Keratinocyte (primary cell): ENCODE measurements around the gene TRAP1. TPM values are rescaled to one million over a fixed set of nuclear protein-coding genes. Genes with fewer than 3 reads are reported as not detected.

Experiments used
- DNase-seq: peaks from one replicate; pipeline ENCODE4 v3.0.0-alpha.2; 2011; ENCODE audit warnings: low read depth, missing footprints, low spot score
- FAIRE-seq: peaks from 2 replicates; lab custom pipeline; 2011; peaks lifted over from hg19 to GRCh38; lab: Jason Lieb, UNC
- H2AFZ ChIP-seq: 2 replicates; pipeline ENCODE4 v1.6.0; 2012; ENCODE audit warnings: low read length, control low read depth, inconsistent platforms; ENCODE audit not compliant: control insufficient read depth
- H3K27ac ChIP-seq: 2 replicates; pipeline ENCODE4 v1.5.1; 2011; ENCODE audit warnings: low read length; ENCODE audit not compliant: control insufficient read depth, insufficient read depth
- H3K27me3 ChIP-seq: 3 replicates; pipeline ENCODE4 v1.6.0; 2011; ENCODE audit warnings: low read length; ENCODE audit not compliant: control insufficient read depth, insufficient read depth; ENCODE audit errors: extremely low read depth
- H3K36me3 ChIP-seq, 2 experiments: 2 replicates in 1 of 2; 3 replicates in 1 of 2; pipeline ENCODE4 v1.5.1; 2011; ENCODE audit warnings: low read length in 2 of 2, mild to moderate bottlenecking in 1 of 2; ENCODE audit not compliant: control insufficient read depth in 2 of 2, insufficient read depth in 2 of 2; ENCODE audit errors: extremely low read depth in 1 of 2
- H3K4me1 ChIP-seq: 3 replicates; pipeline ENCODE4 v1.5.1; 2011; ENCODE audit warnings: low read length; ENCODE audit not compliant: control insufficient read depth, insufficient read depth; ENCODE audit errors: extremely low read depth
- H3K4me2 ChIP-seq: 3 replicates; pipeline ENCODE4 v1.6.0; 2011; ENCODE audit warnings: low read depth, low read length; ENCODE audit not compliant: control insufficient read depth, insufficient read depth; ENCODE audit errors: extremely low read depth
- H3K4me3 ChIP-seq, 3 experiments: fragments of 200-600 bp in 1 of 3; sonication (generic) in 1 of 3; 2 replicates in 2 of 3; 3 replicates in 1 of 3; pipeline ENCODE4 v1.5.1; 2011 to 2016; ENCODE audit warnings: low read length in 3 of 3, mild to moderate bottlenecking in 3 of 3, control low read depth in 2 of 3, inconsistent platforms in 1 of 3, low read depth in 1 of 3, mixed read lengths in 1 of 3, mixed run types in 1 of 3, moderate library complexity in 1 of 3; ENCODE audit not compliant: control insufficient read depth in 2 of 3, insufficient read depth in 2 of 3; ENCODE audit errors: extremely low read depth in 1 of 3
- H3K79me2 ChIP-seq: 2 replicates; pipeline ENCODE4 v1.6.0; 2012; ENCODE audit warnings: low read length; ENCODE audit not compliant: control insufficient read depth, insufficient read depth
- H3K9ac ChIP-seq: 3 replicates; pipeline ENCODE4 v1.6.0; 2011; ENCODE audit warnings: low read length; ENCODE audit not compliant: control insufficient read depth, insufficient read depth; ENCODE audit errors: extremely low read depth
- H3K9me1 ChIP-seq: 3 replicates; pipeline ENCODE4 v1.6.0; 2011; ENCODE audit warnings: low read length; ENCODE audit not compliant: control insufficient read depth, insufficient read depth; ENCODE audit errors: extremely low read depth
- H3K9me3 ChIP-seq: 2 replicates; pipeline ENCODE4 v1.5.1; 2012; ENCODE audit warnings: low read depth, low read length; ENCODE audit not compliant: control insufficient read depth
- H4K20me1 ChIP-seq: 3 replicates; pipeline ENCODE4 v1.6.0; 2011; ENCODE audit warnings: low read length; ENCODE audit not compliant: control insufficient read depth, insufficient read depth; ENCODE audit errors: extremely low read depth
- EZH2 ChIP-seq: IDR thresholded peaks from one replicate; pipeline ENCODE4 v1.6.1; 2012; ENCODE audit warnings: inconsistent platforms, mild to moderate bottlenecking, low read length, moderate library complexity
- dilution Hi-C: fragments of 300-500 bp; cut with MboI; formaldehyde crosslinking; loops from one replicate; pipeline ENCODE4 v1.7.0; 2020; ENCODE audit warnings: low sequenced_read_pairs; ENCODE audit not compliant: extremely low pct_ligation_motif_present
- polyA plus RNA-seq, 5 experiments: library from polyadenylated mRNA; depleted of rRNA in 3 of 5; stranded (reverse) in 3 of 5; stranded (forward) in 1 of 5; unstranded in 1 of 5; fragments of >200 nt; gene quantifications; 1 replicate in 1 of 5; 2 replicates in 3 of 5; 3 replicates in 1 of 5; pipeline versions ENCODE4 v1.2.1 to v1.2.3, GENCODE V29; 2011 to 2012; ENCODE audit warnings: missing spikeins in 2 of 5, low read depth in 1 of 5, low replicate concordance in 1 of 5
- TF ChIP-seq, protein P1 (sequence below), 3 experiments: IDR thresholded peaks in 1 of 3; conservative IDR thresholded peaks in 1 of 3; optimal IDR thresholded peaks in 1 of 3; 2 replicates in 2 of 3; 3 replicates in 1 of 3; pipeline versions ENCODE3 to v1.5.1; 2011; ENCODE audit warnings: low read length in 3 of 3, mild to moderate bottlenecking in 3 of 3, moderate library complexity in 2 of 3, control low read depth in 1 of 3, inconsistent platforms in 1 of 3; ENCODE audit not compliant: insufficient read depth in 2 of 3; ENCODE audit errors: extremely low read depth in 1 of 3

Gene TRAP1
- polyA plus RNA-seq, 1 donor (not counting 4 experiments of a cell fraction or from before 2014, with no cell fraction given), result 106 TPM

DNA sequence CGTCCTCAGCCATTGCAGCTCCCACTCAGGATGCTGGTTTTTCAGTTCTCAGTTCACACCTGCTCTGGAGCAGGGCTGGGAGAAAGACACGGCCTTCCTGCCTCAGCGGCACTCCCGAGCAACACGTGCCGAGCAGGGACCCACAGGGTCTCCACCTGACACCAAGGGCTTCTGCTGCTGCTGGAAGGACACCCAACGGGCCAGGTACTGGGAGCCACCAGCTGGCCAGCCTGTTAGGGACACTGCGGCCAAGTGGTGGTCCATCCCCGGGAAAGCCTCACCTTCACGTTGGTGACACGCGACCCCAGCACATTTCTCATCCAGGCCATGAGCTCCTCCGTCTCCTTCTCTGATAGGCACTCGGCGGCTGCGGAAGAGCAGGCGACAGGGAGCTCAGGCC, 54.7 kb downstream of the TRAP1 start:
- H4K20me1 ChIP-seq, result no peaks in the 10 kb centered on the region
- H3K27ac ChIP-seq, result no peak overlapping the region
- H3K9me3 ChIP-seq, result no peaks in the 10 kb centered on the region
- no peak overlapping the region for H2AFZ ChIP-seq
- no peaks in the 10 kb centered on the region for H3K27me3 ChIP-seq
- no peak for FAIRE-seq
- no peak overlapping the region for H3K9ac ChIP-seq
- no peak for DNase-seq
- H3K4me3 ChIP-seq, result no peak overlapping the region
- H3K36me3 ChIP-seq, result peaks cover 23 to 51% of the 10 kb centered on the region in 2 experiments
- no peaks in the 10 kb centered on the region for H3K9me1 ChIP-seq
- H3K79me2 ChIP-seq, result no peaks in the 10 kb centered on the region
- TF ChIP-seq, protein P1, sequence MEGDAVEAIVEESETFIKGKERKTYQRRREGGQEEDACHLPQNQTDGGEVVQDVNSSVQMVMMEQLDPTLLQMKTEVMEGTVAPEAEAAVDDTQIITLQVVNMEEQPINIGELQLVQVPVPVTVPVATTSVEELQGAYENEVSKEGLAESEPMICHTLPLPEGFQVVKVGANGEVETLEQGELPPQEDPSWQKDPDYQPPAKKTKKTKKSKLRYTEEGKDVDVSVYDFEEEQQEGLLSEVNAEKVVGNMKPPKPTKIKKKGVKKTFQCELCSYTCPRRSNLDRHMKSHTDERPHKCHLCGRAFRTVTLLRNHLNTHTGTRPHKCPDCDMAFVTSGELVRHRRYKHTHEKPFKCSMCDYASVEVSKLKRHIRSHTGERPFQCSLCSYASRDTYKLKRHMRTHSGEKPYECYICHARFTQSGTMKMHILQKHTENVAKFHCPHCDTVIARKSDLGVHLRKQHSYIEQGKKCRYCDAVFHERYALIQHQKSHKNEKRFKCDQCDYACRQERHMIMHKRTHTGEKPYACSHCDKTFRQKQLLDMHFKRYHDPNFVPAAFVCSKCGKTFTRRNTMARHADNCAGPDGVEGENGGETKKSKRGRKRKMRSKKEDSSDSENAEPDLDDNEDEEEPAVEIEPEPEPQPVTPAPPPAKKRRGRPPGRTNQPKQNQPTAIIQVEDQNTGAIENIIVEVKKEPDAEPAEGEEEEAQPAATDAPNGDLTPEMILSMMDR (optimal IDR thresholded peaks at IDR 0.05 in 1 of 3, IDR thresholded peaks at IDR 0.05 in 1 of 3, conservative IDR thresholded peaks at IDR 0.05 in 1 of 3; ENCODE audit: extremely low read depth in 1 of 3, insufficient read depth in 2 of 3, low read length in 3 of 3), result no peak
- TF ChIP-seq EZH2, result no peak
- dilution Hi-C loops, result no loop called here
- H3K4me2 ChIP-seq, result no peak overlapping the region
- no peaks in the 10 kb centered on the region for H3K4me1 ChIP-seq

DNA sequence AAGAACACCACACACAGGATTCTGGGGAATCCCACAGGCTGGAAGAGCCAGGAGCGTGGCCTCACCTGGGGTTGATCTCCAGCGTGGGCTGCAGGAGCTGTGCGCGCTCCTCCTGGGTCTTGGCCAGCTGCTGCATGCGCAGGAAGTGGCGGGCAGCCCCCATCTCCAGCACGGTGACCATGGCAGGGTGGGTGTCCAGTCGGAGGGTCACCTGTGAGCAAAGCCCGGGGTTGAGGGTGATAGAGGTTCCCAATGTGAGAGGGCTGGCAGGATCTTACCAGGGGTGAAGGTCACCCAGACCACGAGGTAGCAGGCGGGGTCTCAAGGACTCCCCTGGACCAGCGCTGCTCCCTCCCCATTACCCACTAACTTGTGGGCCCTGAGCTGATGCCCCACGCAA, 55.4 kb downstream of the TRAP1 start:
- Histone ChIP-seq H3K9ac (no peak overlapping the region), H3K27ac (no peak overlapping the region), H3K9me3 (no peaks in the 10 kb centered on the region), H3K79me2 (no peaks in the 10 kb centered on the region), H3K27me3 (no peaks in the 10 kb centered on the region), H3K4me2 (no peak overlapping the region), H3K36me3 (peaks cover 29 to 51% of the 10 kb centered on the region in 2 experiments), H3K4me3 (no peak overlapping the region), H2AFZ (no peak overlapping the region), H4K20me1 (no peaks in the 10 kb centered on the region), H3K9me1 (no peaks in the 10 kb centered on the region), H3K4me1 (no peaks in the 10 kb centered on the region)
- no peak for TF ChIP-seq EZH2
- TF ChIP-seq, protein P1 (optimal IDR thresholded peaks at IDR 0.05 in 1 of 3, IDR thresholded peaks at IDR 0.05 in 1 of 3, conservative IDR thresholded peaks at IDR 0.05 in 1 of 3; ENCODE audit: extremely low read depth in 1 of 3, insufficient read depth in 2 of 3, low read length in 3 of 3), result no peak
- DNase-seq, result no peak
- FAIRE-seq, result no peak
- dilution Hi-C loops, result no loop called here
